GM12878 (cell line): Measurements from ENCODE around the gene MOAP1.

Experiments used
- CTCF ChIP-seq, 3 experiments: IDR thresholded peaks in 2 of 3; conservative IDR thresholded peaks in 1 of 3; 2 replicates each; pipeline ENCODE4 v1.5.1; 2011; ENCODE audit warnings: low read depth in 3 of 3, low read length in 3 of 3, mild to moderate bottlenecking in 3 of 3, control low read depth in 2 of 3, moderate library complexity in 2 of 3, inconsistent platforms in 1 of 3, mixed read lengths in 1 of 3; ENCODE audit not compliant: control insufficient read depth in 2 of 3, insufficient read depth in 1 of 3; ENCODE audit errors: extremely low read depth in 1 of 3
- HCFC1 ChIP-seq: fragments of 150-350 bp; IDR thresholded peaks from 2 replicates; pipeline ENCODE4 v1.6.1; 2014; ENCODE audit warnings: low read length
- JUND ChIP-seq: IDR thresholded peaks from 2 replicates; pipeline ENCODE4 v1.6.1; 2012; ENCODE audit warnings: low read depth, mild to moderate bottlenecking, low read length, improper control_type of control experiment, moderate library complexity
- MAX ChIP-seq: IDR thresholded peaks from 2 replicates; pipeline ENCODE4 v1.6.1; 2012; ENCODE audit warnings: low read depth, low read length, improper control_type of control experiment
- MTA3 ChIP-seq: IDR thresholded peaks from 2 replicates; pipeline ENCODE4 v1.6.1; 2012; ENCODE audit warnings: low read length, inconsistent platforms, borderline replicate concordance
- PBX3 ChIP-seq: IDR thresholded peaks from 2 replicates; pipeline ENCODE4 v1.6.1; 2011; ENCODE audit warnings: mild to moderate bottlenecking, low read depth, low read length, moderate library complexity; ENCODE audit not compliant: insufficient replicate concordance
- PKNOX1 ChIP-seq: fragments of 450-650 bp; IDR thresholded peaks from 2 replicates; pipeline ENCODE4 v1.6.1; 2016; ENCODE audit warnings: mild to moderate bottlenecking
- POLR2AphosphoS5 ChIP-seq: IDR thresholded peaks from 2 replicates; pipeline ENCODE4 v1.6.1; 2011; ENCODE audit warnings: mild to moderate bottlenecking, low read length, inconsistent platforms
- REST ChIP-seq: IDR thresholded peaks from 2 replicates; pipeline ENCODE4 v1.6.1; 2012; ENCODE audit warnings: mild to moderate bottlenecking, low read depth, low read length
- TARDBP ChIP-seq: IDR thresholded peaks from 2 replicates; pipeline ENCODE4 v1.6.1; 2016; ENCODE audit warnings: borderline replicate concordance

GRCh38 chr14:93186956-93187355 lies 2.3 kb upstream of the MOAP1 start:
- TF ChIP-seq MTA3 = no peak
- no peak for TF ChIP-seq POLR2AphosphoS5
- TF ChIP-seq PBX3 = no peak
- TF ChIP-seq JUND = no peak
- no peak for TF ChIP-seq REST
- TF ChIP-seq CTCF (IDR thresholded peaks at IDR 0.05 in 2 of 3, conservative IDR thresholded peaks at IDR 0.05 in 1 of 3; ENCODE audit: control insufficient read depth in 2 of 3, extremely low read depth in 1 of 3, insufficient read depth in 1 of 3, low read depth in 3 of 3, low read length in 3 of 3) = no peak
- TF ChIP-seq MAX = no peak
- TF ChIP-seq TARDBP = no peak
- no peak for TF ChIP-seq HCFC1
- TF ChIP-seq PKNOX1 = no peak
